Heart left ventricle (tissue), 16 donors: ENCODE data around the gene PLET1. TPM values are rescaled to one million over a fixed set of nuclear protein-coding genes. Genes with fewer than 3 reads are reported as not detected.

ENCODE experiments used
- ATAC-seq, 4 donors: fragments of 200-7000 bp; cut with Tn5 transposase; one replicate each; pipeline ENCODE4 v1.9.1; 2020 to 2022; ENCODE audit warnings: moderate library complexity in 4 of 4, mild to moderate bottlenecking in 3 of 4, moderate number of reproducible peaks in 1 of 4
- DNase-seq, 5 donors: peaks; one replicate each; pipeline ENCODE4 v3.0.0-alpha.2; 2020
- H3K27ac ChIP-seq, 12 donors: fragments of 200-600 bp; sonication (generic) in 4 of 12; one replicate each; pipeline versions ENCODE4 v1.5.0 to v1.8.0; 2016 to 2022; ENCODE audit warnings: mild to moderate bottlenecking in 2 of 12
- H3K27me3 ChIP-seq, 9 donors: fragments of 200-600 bp; sonication (generic) in 2 of 9; one replicate each; pipeline versions ENCODE4 v1.5.1 to v1.8.0; 2016 to 2022; ENCODE audit warnings: mild to moderate bottlenecking in 3 of 9
- H3K36me3 ChIP-seq, 9 donors: fragments of 200-600 bp; sonication (generic) in 2 of 9; one replicate each; pipeline versions ENCODE4 v1.5.0 to v1.8.0; 2018 to 2022; ENCODE audit warnings: mild to moderate bottlenecking in 2 of 9
- H3K4me1 ChIP-seq, 12 donors: fragments of 200-600 bp; sonication (generic) in 4 of 12; one replicate each; pipeline versions ENCODE4 v1.5.0 to v1.8.0; 2016 to 2022; ENCODE audit warnings: mild to moderate bottlenecking in 3 of 12
- H3K4me3 ChIP-seq, 12 donors: fragments of 200-600 bp; sonication (generic) in 4 of 12; one replicate each; pipeline versions ENCODE4 v1.5.0 to v1.8.0; 2017 to 2022; ENCODE audit warnings: mild to moderate bottlenecking in 9 of 12, moderate library complexity in 4 of 12
- H3K9me3 ChIP-seq, 12 donors: fragments of 200-600 bp; sonication (generic) in 4 of 12; one replicate each; pipeline versions ENCODE4 v1.5.0 to v1.8.0; 2016 to 2022; ENCODE audit warnings: mild to moderate bottlenecking in 1 of 12
- CTCF ChIP-seq, 12 donors: fragments of 200-600 bp; sonication (generic) in 4 of 12; IDR thresholded peaks; one replicate each; pipeline versions ENCODE4 v1.5.0 to v1.8.0; 2018 to 2022; ENCODE audit warnings: antibody characterized with exemption in 12 of 12, mild to moderate bottlenecking in 5 of 12
- POLR2A ChIP-seq, 2 donors: fragments of 450-650 bp; IDR thresholded peaks; one replicate each; pipeline ENCODE4 v1.6.1; 2017; ENCODE audit warnings: antibody characterized with exemption in 2 of 2, mild to moderate bottlenecking in 2 of 2, moderate library complexity in 2 of 2
- WGBS, 4 donors: extraction: QIAGEN DNeasy Blood & Tissue Kit in 2 of 4; methylation state at CpG; one replicate each; pipeline versions ENCODE4 v1.1.5 to v1.1.7; 2013 to 2018; 5-methylcytosine and 5-hydroxymethylcytosine counted together
- intact Hi-C, 10 donors: fragments of 100-400 bp; cut with DNase I; formaldehyde crosslinking; loops; one replicate each; pipeline versions ENCODE4 v1.11.1 to v1.14.2; 2022
- polyA plus RNA-seq, 2 donors: library from polyadenylated mRNA; stranded (reverse); fragments of 200-250 nt; gene quantifications; one replicate each; pipeline ENCODE4 v1.2.3, GENCODE V29; 2013
- total RNA-seq, 9 donors: library from RNA; depleted of rRNA in 2 of 9; stranded (reverse); fragments of >200 nt in 2 of 9; fragmentation: NEBNext Ultra II Directional in 3 of 9; extraction: Animal tissue kit (Norgen Biotek cat#: 25700) in 3 of 9; gene quantifications; one replicate each; pipeline versions ENCODE4 v1.1.0 to v1.2.4, GENCODE V29; 2016 to 2023
- donor health status: ischemic (EF 13 %, LVEDD 7.1; RV severe dilation, severe dysfunction).
- donor health status: healthy with polysubstance abuse.
- donor health status: DM: no; HTN: yes; CAD: no.
- donor health status: DM: no; HTN: no; CAD: no.
- donor health status: ischemic (EF 25% LVEDD 6.9; RV normal size, moderate dysfunction).
- donor health status: ischemic (EF 25% LVEDD 5.7; RV mildly dilated, moderate dysfunction).
- donor health status: healthy.
- donor health status: DM: yes; HTN: yes; CAD: no.
- donor health status: ischemic (EF 35%, LVEDD 5.7; RV mildly dilated, moderate dysfunction).
- donor health status: nonischemic (EF 11% LVEDD 7.7; RV severe dilation, severe dysfunction).
- donor health status: DM: yes; HTN: yes; CAD: no.
- donor health status: PGD.
- donor health status: ischemic (EF 29% LVEDD 5.4; RV normal size, mild dysfunction).
- donor health status: nonischemic (EF 23%, LVEDD 6.1; RV moderate dilation, normal function).

Gene PLET1
- total and polyA plus RNA-seq, 11 donors, result not detected

- ATAC-seq (no peak), DNase-seq (no peak)
- intact Hi-C loops, result loop anchor here in 3 of 10 donors (2.0 to 10.0 kb wide), 3 partner anchors 55 to 1059 kb away; no protein-coding TSS in a partner anchor
- H3K27me3 ChIP-seq, result no peaks in the 10 kb centered on the region
- peaks cover 0 to 17% (median 7%) of the 10 kb centered on the region in 12 donors for H3K4me1 ChIP-seq
- peak overlapping the region; percentile 87 to 100 (median 98) for H3K27ac ChIP-seq
- H3K4me3 ChIP-seq, result peak overlapping the region; percentile 52 to 91 (median 86)
- peaks cover 0 to 32% (median 23%) of the 10 kb centered on the region in 9 donors for H3K36me3 ChIP-seq
- TF ChIP-seq CTCF (IDR thresholded peaks at IDR 0.05), result no peak
- TF ChIP-seq POLR2A (IDR thresholded peaks at IDR 0.05), result no peak
- no peaks in the 10 kb centered on the region for H3K9me3 ChIP-seq
- 15 to 41% (median 25%) methylated on average over 8 of the region's 8 CpGs for WGBS, 4 donors
These were observed 35.0 kb downstream of the PLET1 start for GRCh38 chr11:112225753-112226061.

- peaks cover 0 to 27% (median 5%) of the 10 kb centered on the region in 9 donors for H3K36me3 ChIP-seq
- intact Hi-C loops, result loop anchor here in 2 of 10 donors (10.0 kb wide), 2 partner anchors 331 to 1061 kb away; no protein-coding TSS in a partner anchor
These were observed 36.7 kb downstream of the PLET1 start for GRCh38 chr11:112223754-112224532.

GRCh38 chr11:112223121-112223520, 37.5 kb downstream of the PLET1 start:
- intact Hi-C loops, result loop anchor here in 2 of 10 donors (10.0 kb wide), 2 partner anchors 332 to 1062 kb away; no protein-coding TSS in a partner anchor
- Histone ChIP-seq H3K27me3 (no peaks in the 10 kb centered on the region), H3K36me3 (peaks cover 0 to 30% (median 0%) of the 10 kb centered on the region in 9 donors), H3K4me3 (no peak overlapping the region), H3K4me1 (peaks cover 0 to 17% (median 7%) of the 10 kb centered on the region in 12 donors), H3K9me3 (no peaks in the 10 kb centered on the region), H3K27ac (no peak overlapping the region)
- ATAC-seq (no peak), DNase-seq (no peak)
- TF ChIP-seq POLR2A (IDR thresholded peaks at IDR 0.05) (no peak), CTCF (IDR thresholded peaks at IDR 0.05) (no peak)
- WGBS, 4 donors, result 48 to 62% (median 49%) methylated on average over 1 of the region's 1 CpG

More at GRCh38 chr11:112223754-112224532, 36.7 kb downstream of the PLET1 start:
- no peaks in the 10 kb centered on the region for H3K9me3 ChIP-seq
- no peak overlapping the region for H3K4me3 ChIP-seq
- H3K27me3 ChIP-seq, result no peaks in the 10 kb centered on the region
- H3K4me1 ChIP-seq, result peaks cover 0 to 18% (median 7%) of the 10 kb centered on the region in 12 donors
- ATAC-seq (no peak), DNase-seq (no peak)
- no peak for TF ChIP-seq POLR2A (IDR thresholded peaks at IDR 0.05)
- no peak for TF ChIP-seq CTCF (IDR thresholded peaks at IDR 0.05)
- 89 to 90% (median 89%) methylated on average over 5 of the region's 5 CpGs for WGBS, 4 donors
- no peak overlapping the region for H3K27ac ChIP-seq

GRCh38 chr11:112222303-112222702, 38.4 kb downstream of the PLET1 start:
- no peak for TF ChIP-seq CTCF (IDR thresholded peaks at IDR 0.05)
- no peak for TF ChIP-seq POLR2A (IDR thresholded peaks at IDR 0.05)
- Histone ChIP-seq H3K9me3 (no peaks in the 10 kb centered on the region), H3K4me3 (no peak overlapping the region), H3K27me3 (no peaks in the 10 kb centered on the region), H3K4me1 (peaks cover 0 to 10% (median 2%) of the 10 kb centered on the region in 12 donors), H3K36me3 (peaks cover 0 to 37% (median 0%) of the 10 kb centered on the region in 9 donors), H3K27ac (no peak overlapping the region)
- DNase-seq (no peak), ATAC-seq (no peak)
- 58 to 80% (median 70%) methylated on average over 1 to 4 of the region's 4 CpGs for WGBS, 4 donors
- intact Hi-C loops, result loop anchor here in 2 of 10 donors (10.0 kb wide), 2 partner anchors 332 to 1062 kb away; no protein-coding TSS in a partner anchor
